ENCODE data around the gene SLC25A11.
"Not testable (repeated sequence)": the region's sequence is repeated elsewhere in the genome, so short reads cannot be mapped to it uniquely, and the experiment has no call there.

SLC25A11 gene

GRCh38 chr17:4920351-4921048 is 19.3 kb downstream of the SLC25A11 start:
- DNase-seq (ENCODE audit: low read depth in 1 of 2, low spot score in 1 of 2), result no peak

GRCh38 chr17:4919511-4920047 is 20.3 kb downstream of the SLC25A11 start:
- no peak for DNase-seq (ENCODE audit: low read depth in 1 of 2, low spot score in 1 of 2)

GRCh38 chr17:4914551-4914950 is 25.3 kb downstream of the SLC25A11 start:
- not testable (repeated sequence) for DNase-seq (ENCODE audit: low read depth in 1 of 2, low spot score in 1 of 2)

- no peak for DNase-seq (ENCODE audit: low read depth in 1 of 2, low spot score in 1 of 2)
These were observed 25.9 kb downstream of the SLC25A11 start for GRCh38 chr17:4913994-4914393.

GRCh38 chr17:4908711-4909496 is 30.9 kb downstream of the SLC25A11 start:
- DNase-seq (ENCODE audit: low read depth in 1 of 2, low spot score in 1 of 2), result peak; percentile 54 to 61

GRCh38 chr17:4908301-4908700 is 31.5 kb downstream of the SLC25A11 start:
- no peak for DNase-seq (ENCODE audit: low read depth in 1 of 2, low spot score in 1 of 2)

- not testable (repeated sequence) for DNase-seq (ENCODE audit: low read depth in 1 of 2, low spot score in 1 of 2)
These were observed 33.2 kb downstream of the SLC25A11 start for GRCh38 chr17:4906642-4907041.

GRCh38 chr17:4903051-4903818 is 36.6 kb downstream of the SLC25A11 start, which contains the start of gene CHRNE:
Gene CHRNE, minus strand, starts transcription at chr17:4903098. Its CDS starts 35 bp downstream, at chr17:4903063.
- peak; percentile 31 to 35 for DNase-seq (ENCODE audit: low read depth in 1 of 2, low spot score in 1 of 2)

GRCh38 chr17:4902540-4902939 is 37.3 kb downstream of the SLC25A11 start:
- DNase-seq (ENCODE audit: low read depth in 1 of 2, low spot score in 1 of 2), result no peak

- peak in 1 of 2 donors; percentile 17 for DNase-seq (ENCODE audit: low read depth in 1 of 2, low spot score in 1 of 2)
These were observed 38.0 kb downstream of the SLC25A11 start for GRCh38 chr17:4901648-4902344.

- no peak for DNase-seq (ENCODE audit: low read depth in 1 of 2, low spot score in 1 of 2)
These were observed 38.7 kb downstream of the SLC25A11 start for GRCh38 chr17:4901108-4901647.

GRCh38 chr17:4900231-4901107 is 39.4 kb downstream of the SLC25A11 start:
- DNase-seq (ENCODE audit: low read depth in 1 of 2, low spot score in 1 of 2), result peak; percentile 16 to 21

- DNase-seq (ENCODE audit: low read depth in 1 of 2, low spot score in 1 of 2), result peak; percentile 81 to 94
These were observed 40.3 kb downstream of the SLC25A11 start, which contains the start of gene C17orf107 for GRCh38 chr17:4899341-4900230. Gene C17orf107, plus strand, starts transcription at chr17:4899536. Its CDS starts 227 bp downstream, at chr17:4899763.

- no peak for DNase-seq (ENCODE audit: low read depth in 1 of 2, low spot score in 1 of 2)
These were observed 40.9 kb downstream of the SLC25A11 start for GRCh38 chr17:4898927-4899326.

GRCh38 chr17:4898351-4898750 is 41.5 kb downstream of the SLC25A11 start:
- no peak for DNase-seq (ENCODE audit: low read depth in 1 of 2, low spot score in 1 of 2)

- DNase-seq (ENCODE audit: low read depth in 1 of 2, low spot score in 1 of 2), result no peak
These were observed 42.1 kb downstream of the SLC25A11 start for GRCh38 chr17:4897785-4898184.

- no peak for DNase-seq (ENCODE audit: low read depth in 1 of 2, low spot score in 1 of 2)
These were observed 42.6 kb downstream of the SLC25A11 start for GRCh38 chr17:4897198-4897687.
